Lower leg skin (tissue), 3 donors: ENCODE data around the gene SNAI3.

ENCODE experiments used
- POLR2A ChIP-seq, 2 donors: fragments of 450-650 bp; IDR thresholded peaks; one replicate each; pipeline ENCODE4 v1.6.1; 2016 to 2017; ENCODE audit warnings: antibody characterized with exemption in 2 of 2, mild to moderate bottlenecking in 1 of 2, moderate library complexity in 1 of 2
- TF ChIP-seq, protein P1 (sequence below), 3 donors: fragments of 450-650 bp; IDR thresholded peaks; one replicate each; pipeline ENCODE4 v1.5.1; 2016; ENCODE audit warnings: antibody characterized with exemption in 3 of 3, mild to moderate bottlenecking in 3 of 3, moderate library complexity in 2 of 3

DNA sequence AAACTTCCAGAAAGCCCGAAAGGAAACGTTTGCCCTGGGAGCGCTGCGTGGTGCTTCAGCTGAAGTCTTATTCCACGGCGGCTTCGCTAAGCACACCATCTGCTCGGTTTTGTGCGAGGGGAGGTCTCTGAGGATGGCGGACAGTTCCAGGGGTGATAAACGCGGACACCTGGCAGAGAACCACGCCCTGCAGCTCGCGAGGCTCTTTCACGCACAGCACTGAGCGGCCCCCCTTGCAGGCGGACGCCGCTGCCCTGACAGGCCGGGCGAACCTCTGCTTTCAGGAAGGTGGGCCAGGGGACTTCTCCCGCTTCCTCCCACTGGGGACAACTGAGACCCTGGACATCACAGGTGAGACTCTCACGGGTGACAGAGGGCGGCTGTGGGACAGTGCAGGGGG, 27.1 kb downstream of the SNAI3 start:
- TF ChIP-seq, protein P1, sequence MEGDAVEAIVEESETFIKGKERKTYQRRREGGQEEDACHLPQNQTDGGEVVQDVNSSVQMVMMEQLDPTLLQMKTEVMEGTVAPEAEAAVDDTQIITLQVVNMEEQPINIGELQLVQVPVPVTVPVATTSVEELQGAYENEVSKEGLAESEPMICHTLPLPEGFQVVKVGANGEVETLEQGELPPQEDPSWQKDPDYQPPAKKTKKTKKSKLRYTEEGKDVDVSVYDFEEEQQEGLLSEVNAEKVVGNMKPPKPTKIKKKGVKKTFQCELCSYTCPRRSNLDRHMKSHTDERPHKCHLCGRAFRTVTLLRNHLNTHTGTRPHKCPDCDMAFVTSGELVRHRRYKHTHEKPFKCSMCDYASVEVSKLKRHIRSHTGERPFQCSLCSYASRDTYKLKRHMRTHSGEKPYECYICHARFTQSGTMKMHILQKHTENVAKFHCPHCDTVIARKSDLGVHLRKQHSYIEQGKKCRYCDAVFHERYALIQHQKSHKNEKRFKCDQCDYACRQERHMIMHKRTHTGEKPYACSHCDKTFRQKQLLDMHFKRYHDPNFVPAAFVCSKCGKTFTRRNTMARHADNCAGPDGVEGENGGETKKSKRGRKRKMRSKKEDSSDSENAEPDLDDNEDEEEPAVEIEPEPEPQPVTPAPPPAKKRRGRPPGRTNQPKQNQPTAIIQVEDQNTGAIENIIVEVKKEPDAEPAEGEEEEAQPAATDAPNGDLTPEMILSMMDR (IDR thresholded peaks at IDR 0.05): no peak
- no peak for TF ChIP-seq POLR2A (IDR thresholded peaks at IDR 0.05)
